ENCODE data around the gene TMEM87A.
"Not testable (repeated sequence)": the region's sequence is repeated elsewhere in the genome, so short reads cannot be mapped to it uniquely, and the experiment has no call there.

The TMEM87A gene

DNA sequence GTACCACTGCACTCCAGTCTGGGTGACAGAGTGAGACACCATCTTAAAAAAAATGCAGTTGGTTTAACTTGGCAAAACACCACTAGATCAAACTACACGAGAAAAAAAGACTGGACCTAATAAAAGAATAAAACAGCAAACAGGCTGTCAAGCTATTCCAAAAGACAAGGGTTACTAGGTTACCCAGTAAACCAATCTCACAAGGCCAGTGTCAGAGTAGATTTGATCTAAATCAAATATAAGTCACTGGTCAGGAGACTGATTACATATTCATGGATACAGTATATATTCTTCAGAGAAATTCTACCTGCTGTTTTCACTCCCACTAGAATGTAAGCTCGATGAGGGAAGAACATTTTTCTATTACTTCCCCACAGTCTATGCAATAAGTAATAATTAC, 2.7 kb downstream of the TMEM87A start:
- DNase-seq (ENCODE audit: low read depth) = no peak

- no peak for DNase-seq (ENCODE audit: low read depth)
Observed at GRCh38 chr15:42267286-42267685, 5.9 kb downstream of the TMEM87A start.

DNA sequence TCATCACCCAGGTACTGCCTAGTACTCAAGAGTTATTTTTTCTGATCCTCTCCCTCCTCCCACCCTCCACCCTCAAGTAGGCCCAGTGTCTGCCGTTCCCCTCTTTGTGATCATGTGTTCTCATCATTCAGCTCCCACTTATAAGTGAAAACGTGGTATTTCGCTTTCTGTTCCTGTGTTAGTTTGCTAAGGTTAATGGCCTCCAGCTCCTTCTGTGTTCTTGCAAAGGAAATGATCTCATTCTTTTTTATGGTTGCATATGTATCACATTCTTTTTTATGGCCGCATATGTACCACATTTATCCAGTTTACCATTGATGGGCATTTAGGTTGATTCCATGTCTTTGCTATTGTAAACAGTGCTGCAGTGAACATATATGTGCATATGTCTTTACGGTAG, 8.4 kb downstream of the TMEM87A start:
- no peak for DNase-seq (ENCODE audit: low read depth)

DNA sequence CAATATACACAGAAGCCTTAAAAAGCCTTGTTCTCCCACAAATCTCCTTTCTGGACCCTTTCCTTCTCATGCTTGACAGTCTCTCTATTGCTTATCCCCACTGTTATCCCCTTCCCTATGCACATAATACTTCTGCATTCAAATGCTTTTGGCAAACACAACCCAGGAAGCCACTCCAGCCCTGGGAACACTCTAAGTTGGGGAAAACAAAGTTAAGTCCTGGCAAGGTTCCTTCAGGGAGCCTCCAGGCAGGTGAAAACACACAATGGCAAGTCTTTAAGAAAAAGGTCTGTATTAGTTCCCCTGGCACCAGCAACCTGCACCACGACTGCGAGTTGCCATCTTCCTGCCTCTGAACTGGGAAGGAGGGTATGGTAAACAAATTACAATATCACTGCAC, 19.9 kb downstream of the TMEM87A start:
- DNase-seq (ENCODE audit: low read depth) = no peak

DNA sequence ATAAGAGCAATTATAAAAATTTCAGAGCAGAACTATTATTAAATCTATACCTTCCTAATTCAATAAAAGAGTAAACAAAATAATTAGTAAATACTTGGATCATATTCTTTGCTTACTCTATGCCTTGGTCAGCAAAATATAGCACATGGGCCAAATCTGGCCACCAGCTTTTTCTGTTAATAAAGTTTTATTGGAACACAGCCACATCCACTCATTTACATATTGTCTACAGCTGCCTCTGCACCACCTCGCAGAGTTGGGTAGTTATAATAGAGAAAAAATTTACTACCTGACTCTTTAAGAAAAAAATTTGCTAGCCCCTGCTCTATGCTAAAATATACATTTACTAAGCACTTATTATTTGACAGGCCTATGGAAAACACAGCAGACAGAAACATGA, 32.4 kb downstream of the TMEM87A start:
- no peak for DNase-seq (ENCODE audit: low read depth)

DNA sequence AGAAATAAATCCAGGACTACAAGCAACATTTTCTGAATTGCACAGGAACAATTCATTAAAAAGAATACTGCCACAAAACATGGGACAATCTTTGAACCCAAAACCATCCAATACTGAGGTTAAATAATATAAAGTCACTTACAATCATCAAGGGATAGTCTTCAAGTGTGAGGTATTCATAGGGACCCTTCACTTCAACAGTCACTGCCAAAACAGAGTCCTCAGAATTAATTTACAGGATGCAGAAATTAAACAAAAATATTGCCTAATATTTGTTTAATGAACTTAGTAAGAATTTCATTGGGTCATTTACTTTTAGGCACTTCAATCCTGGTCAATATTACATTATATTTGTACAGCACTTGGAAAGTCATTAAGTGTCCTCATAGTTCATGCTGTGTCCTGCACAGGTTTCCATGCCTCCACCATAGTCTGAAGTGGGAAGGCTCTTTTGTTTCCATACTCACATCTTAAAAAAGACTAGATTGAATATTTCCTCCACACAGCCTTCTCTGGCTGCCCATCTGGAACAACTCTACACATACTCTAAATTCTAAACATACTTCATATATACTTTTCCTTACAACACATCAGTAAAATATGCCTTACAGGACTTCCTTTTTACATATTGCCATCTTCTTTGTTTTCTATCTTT, 33.6 kb downstream of the TMEM87A start:
- DNase-seq (ENCODE audit: low read depth) = no peak

- no peak for DNase-seq (ENCODE audit: low read depth)
Observed at GRCh38 chr15:42233107-42233506, 40.1 kb downstream of the TMEM87A start.

DNA sequence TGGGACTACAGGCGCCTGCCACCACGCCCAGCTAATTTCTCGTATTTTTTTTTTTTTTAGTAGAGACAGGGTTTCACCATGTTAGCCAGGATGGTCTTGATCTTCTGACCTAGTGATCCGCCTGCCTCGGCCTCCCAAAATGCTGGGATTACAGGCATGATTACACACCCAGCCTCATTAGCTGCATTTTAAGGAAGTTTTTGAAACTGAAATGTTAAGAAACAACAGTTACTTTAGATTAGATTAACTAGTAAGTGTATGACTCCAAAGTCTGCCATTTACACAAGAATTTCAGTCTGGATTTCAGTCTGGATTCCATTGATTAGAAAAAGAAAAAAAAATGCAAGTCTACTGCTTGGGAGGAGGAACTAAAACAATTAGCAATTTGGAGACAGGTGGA, 40.6 kb downstream of the TMEM87A start:
- no peak for DNase-seq (ENCODE audit: low read depth)

- no peak for DNase-seq (ENCODE audit: low read depth)
Observed at GRCh38 chr15:42231088-42231487, 42.1 kb downstream of the TMEM87A start.

DNA sequence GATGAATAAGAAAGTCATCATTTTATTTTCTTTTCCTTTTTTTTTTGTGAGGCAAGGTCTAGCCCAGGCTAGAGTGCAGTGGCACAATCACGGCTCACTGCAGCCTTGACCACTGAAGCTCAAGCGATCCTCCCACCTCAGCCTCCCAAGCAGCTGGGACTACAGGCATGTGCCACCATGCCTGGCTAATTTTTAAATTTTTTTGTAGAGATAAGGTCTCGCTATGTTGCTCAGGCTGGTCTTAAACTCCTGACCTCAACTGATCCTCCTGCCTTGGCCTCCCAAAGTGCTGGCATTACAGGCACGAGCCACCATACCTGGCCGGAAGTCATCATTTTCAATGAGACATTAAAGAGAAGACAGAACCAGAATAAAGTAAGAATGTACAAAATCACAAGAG, 44.3 kb downstream of the TMEM87A start:
- DNase-seq (ENCODE audit: low read depth) = not testable (repeated sequence)

DNA sequence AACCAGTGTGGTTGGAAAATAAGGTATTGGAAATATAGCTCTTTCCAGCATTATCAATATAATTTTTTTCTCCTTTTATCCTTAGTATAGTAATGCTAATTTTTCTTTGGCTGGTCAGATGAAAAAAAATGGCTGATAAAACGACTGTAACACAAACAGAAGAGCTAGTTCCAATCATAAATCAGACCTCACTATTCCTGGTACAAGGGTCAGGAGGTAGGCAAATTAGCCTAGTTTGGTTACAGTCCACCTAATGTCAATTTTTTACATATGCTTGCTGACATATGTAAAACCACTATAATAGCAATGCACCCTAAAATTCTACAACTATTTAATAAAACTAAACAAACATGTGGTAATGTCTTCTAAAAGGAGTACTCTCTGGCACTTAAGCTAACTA, 45.2 kb downstream of the TMEM87A start:
- no peak for DNase-seq (ENCODE audit: low read depth)

DNA sequence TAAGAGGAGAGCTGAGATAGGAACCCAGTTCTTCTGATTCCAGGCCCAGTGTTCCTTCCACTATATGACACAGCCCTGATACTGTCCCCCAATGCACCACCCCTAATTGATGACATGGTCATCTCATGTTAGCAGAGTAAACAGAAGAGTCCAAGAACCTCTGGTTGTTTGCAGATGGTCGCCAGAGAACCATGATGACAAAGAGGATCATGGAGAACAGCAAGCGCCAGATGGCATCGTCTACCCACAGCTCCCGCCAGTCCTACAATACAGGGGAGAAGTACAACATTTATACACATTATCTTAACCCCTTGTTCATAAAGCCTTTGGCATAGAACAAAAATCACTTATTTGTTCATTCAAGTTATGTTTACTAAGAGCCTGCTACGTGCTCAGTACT, 46.6 kb downstream of the TMEM87A start:
- no peak for DNase-seq (ENCODE audit: low read depth)

DNA sequence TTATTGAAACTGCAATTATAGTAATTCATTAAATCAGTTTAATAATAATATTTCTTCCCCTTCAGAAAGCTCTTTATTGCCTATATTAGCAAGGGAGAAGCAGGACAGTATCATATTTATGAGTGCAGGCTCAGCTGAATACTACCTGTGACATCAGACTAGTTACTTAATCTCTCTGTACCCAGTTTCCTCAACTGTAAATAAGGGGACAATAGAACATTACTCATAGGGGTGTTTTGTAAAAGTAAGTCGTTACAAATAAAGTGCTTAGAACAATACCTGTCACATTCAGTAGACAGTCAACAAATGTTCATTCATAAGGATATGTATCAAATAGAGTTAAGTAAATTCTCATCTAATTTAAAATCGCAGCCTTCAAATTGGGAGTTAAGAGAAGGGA, 53.0 kb downstream of the TMEM87A start:
- no peak for DNase-seq (ENCODE audit: low read depth)

DNA sequence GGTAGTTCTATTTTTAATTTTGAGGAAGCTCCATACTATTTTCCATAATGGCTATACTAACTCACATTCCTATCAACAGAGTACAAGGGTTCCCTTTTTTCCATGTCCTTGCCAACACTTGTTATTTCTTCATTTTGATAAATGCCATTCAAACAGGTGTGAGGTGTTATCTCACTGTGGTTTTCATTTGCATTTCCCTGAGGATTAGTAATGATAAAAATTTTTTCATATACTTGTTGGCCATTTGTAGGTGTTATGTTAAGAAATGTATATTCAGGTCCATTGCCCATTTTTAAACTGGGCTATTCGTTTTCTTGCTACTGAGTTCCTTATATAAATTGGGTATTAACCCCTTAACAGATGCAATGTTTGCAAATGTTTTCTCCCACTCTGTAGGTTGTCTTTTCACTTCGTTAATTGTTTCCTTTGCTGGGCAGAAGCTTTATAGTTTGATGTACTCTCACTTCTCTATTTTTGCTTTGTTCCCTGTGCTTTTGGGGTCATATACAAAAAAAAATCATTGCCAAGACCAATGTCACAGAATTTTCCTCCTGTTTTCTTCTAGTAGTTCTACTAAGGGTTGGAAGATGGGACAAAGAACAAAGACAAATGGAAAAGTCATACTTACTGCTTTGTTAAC, 54.2 kb downstream of the TMEM87A start:
- DNase-seq (ENCODE audit: low read depth) = no peak

- no peak for DNase-seq (ENCODE audit: low read depth)
Observed at GRCh38 chr15:42217568-42217967, 55.7 kb downstream of the TMEM87A start.

DNA sequence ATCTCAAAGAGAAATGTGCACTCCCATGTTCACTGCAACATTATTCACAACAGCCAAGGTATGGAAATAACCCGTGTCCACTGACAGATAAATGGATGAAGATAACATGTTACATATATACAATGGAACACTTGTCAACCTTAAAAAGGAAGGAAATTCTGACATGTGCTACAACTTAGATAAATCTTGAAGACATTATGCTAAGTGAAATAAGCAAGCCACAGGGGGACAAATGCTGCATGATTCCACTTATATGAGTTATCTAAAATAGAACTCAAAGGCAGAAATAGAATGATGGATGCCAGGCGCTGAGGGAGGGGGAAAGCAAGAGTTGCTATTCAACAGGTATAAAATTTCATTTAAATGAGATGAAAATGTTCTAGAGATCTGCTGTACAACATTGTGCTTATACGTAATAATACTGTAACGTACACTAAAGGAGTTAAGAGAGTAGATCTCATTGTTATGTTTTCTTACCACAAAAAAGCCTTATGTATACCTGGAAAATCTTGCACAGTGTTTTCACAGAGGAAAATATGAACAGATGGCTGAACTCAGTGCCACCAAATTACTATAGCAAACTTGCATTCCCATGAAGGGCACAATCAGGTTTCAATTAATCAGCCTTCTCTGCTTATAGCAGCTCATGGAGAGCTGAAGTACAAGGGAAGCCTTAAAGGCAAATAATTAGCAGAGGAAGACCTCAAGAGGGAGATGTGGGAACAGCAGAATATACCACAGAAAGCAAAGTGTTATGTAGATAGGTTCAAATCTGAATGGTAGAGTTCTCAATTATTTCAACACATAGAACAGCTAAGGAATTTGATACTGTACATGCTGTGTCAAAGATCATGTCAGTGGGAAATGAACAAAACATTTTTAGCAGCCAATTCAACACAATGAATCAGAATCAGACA, 57.1 kb downstream of the TMEM87A start:
- DNase-seq (ENCODE audit: low read depth) = peak; percentile 10

GRCh38 chr15:42214600-42214999, 58.6 kb downstream of the TMEM87A start:
- DNase-seq (ENCODE audit: low read depth) = no peak

DNA sequence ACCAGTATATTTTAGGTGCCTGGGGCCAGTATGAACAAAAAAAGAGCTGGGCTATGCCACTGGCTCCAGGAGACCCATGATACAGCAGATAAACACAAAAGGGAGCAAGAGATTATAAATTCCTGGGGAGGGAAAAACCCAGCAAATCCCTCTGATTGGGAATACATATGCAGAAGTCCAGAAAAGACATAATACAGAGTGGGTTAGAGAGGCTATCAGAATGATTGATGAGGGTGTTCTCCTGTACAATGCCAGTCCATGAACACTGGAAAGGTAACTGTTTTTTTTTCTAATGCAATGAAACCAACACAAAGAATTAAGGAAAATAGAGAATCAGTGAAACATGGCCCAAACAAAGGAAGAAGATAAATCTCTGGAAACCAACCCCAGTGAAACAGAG, 59.7 kb downstream of the TMEM87A start:
- no peak for DNase-seq (ENCODE audit: low read depth)

DNA sequence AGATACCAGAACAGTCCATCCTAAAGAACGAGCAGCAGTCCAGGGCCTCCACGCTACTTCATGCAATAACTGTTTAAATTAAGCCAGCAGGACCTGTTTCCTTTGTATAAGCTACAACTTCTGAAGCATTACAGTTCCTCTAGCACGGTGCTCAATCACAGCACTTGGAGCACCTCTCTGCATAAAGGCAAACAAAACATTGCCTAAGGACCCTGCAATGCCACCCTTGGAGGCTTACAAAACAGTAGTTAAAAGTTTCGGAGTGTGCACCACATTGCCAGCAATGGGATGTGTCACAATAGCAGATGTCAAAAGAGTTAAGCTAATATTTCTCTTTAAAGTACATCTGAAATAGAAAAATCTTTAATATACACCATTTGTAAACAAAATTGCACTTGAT, 62.5 kb downstream of the TMEM87A start:
- no peak for DNase-seq (ENCODE audit: low read depth)

GRCh38 chr15:42207674-42208579, 65.3 kb downstream of the TMEM87A start, which contains the start of gene VPS39:
VPS39 (minus strand) TSS chr15:42208304; CDS start chr15:42208153, 151 bp downstream.
- DNase-seq (ENCODE audit: low read depth) = peak; percentile 79

- DNase-seq (ENCODE audit: low read depth) = no peak
Observed at GRCh38 chr15:42206406-42206805, 66.8 kb downstream of the TMEM87A start.

DNA sequence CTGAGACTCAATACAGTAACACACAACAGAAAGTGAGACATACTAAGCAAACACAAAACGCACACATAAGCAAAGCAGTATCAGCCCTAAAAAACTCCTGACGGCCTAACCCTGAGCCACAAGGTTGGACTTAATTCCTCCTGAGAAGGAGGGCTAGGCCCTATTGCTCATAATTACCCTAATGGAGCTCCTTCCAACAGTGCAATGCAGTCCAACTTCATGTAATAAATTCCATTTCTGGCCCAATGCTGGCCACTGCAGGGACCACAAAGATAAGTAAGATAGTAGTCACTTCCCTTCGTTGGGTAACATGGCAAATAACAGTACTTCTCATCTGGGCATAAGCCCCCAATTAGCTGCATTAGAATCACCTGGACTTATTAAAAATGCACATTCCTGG, 69.3 kb downstream of the TMEM87A start:
- DNase-seq (ENCODE audit: low read depth) = no peak

Measured in fibroblast of the conjunctiva (primary cell).